BLaER1 treated with 17β-estradiol and CSF1 and Interleukin-3, amounts not matched to agents 10 nM and 100 nM (cell line): ENCODE results near the gene FRMD8.
A peak's percentile ranks its signal among the peaks of the same experiment; 100 is the strongest.

Experiments
- H3K27ac ChIP-seq, 11 experiments: shearing (Covaris generic); formaldehyde crosslinking; 2 replicates each; pipeline ENCODE4 v1.8.1; 2022
- H3K27me3 ChIP-seq, 11 experiments: shearing (Covaris generic); formaldehyde crosslinking; 2 replicates each; pipeline ENCODE4 v1.8.1; 2022
- H3K36me3 ChIP-seq, 11 experiments: shearing (Covaris generic); formaldehyde crosslinking; 2 replicates each; pipeline ENCODE4 v1.8.1; 2022
- H3K4me1 ChIP-seq, 10 experiments: shearing (Covaris generic); formaldehyde crosslinking; 2 replicates each; pipeline ENCODE4 v1.8.1; 2022
- H3K4me2 ChIP-seq, 11 experiments: shearing (Covaris generic); formaldehyde crosslinking; 2 replicates each; pipeline ENCODE4 v1.8.1; 2022
- H3K4me3 ChIP-seq, 10 experiments: shearing (Covaris generic); formaldehyde crosslinking; 2 replicates each; pipeline ENCODE4 v1.8.1; 2022
- H3K9ac ChIP-seq, 11 experiments: shearing (Covaris generic); formaldehyde crosslinking; 2 replicates each; pipeline ENCODE4 v1.8.1; 2022
- H3K9me3 ChIP-seq, 11 experiments: shearing (Covaris generic); formaldehyde crosslinking; replicated peaks in 1 of 11; 2 replicates each; pipeline ENCODE4 v1.8.1; 2022
- H4K20me1 ChIP-seq, 11 experiments: shearing (Covaris generic); formaldehyde crosslinking; 2 replicates each; pipeline ENCODE4 v1.8.1; 2022
- Cebpa-rat ChIP-seq, 11 experiments: shearing (Covaris generic); IDR thresholded peaks; 2 replicates each; pipeline ENCODE4 v1.8.1; 2022

Gene FRMD8

GRCh38 chr11:65392899-65393298 is 6.5 kb downstream of the FRMD8 start:
- Histone ChIP-seq H3K9me3 (no peaks in the 10 kb centered on the region), H3K4me1 (peaks cover 45 to 63% (median 57%) of the 10 kb centered on the region in 10 experiments), H3K9ac (peak overlapping the region in 4 of 11 experiments; percentile 8 to 46 (median 14); a peak in 4 of 22 replicates), H3K4me3 (no peak overlapping the region), H3K36me3 (peaks cover 56 to 84% (median 74%) of the 10 kb centered on the region in 11 experiments), H3K4me2 (no peak overlapping the region), H3K27ac (peak overlapping the region in 3 of 11 experiments; percentile 44 to 92 (median 76); a peak in 1 of 22 replicates), H4K20me1 (peaks cover 4 to 93% (median 52%) of the 10 kb centered on the region in 11 experiments; a peak in 18 of 22 replicates), H3K27me3 (no peaks in the 10 kb centered on the region)
- TF ChIP-seq Cebpa-rat (IDR thresholded peaks at IDR 0.05): no peak

GRCh38 chr11:65393513-65394079 is 7.2 kb downstream of the FRMD8 start:
- Histone ChIP-seq H3K27ac (no peak overlapping the region), H3K4me3 (no peak overlapping the region), H3K27me3 (no peaks in the 10 kb centered on the region), H3K4me2 (no peak overlapping the region), H4K20me1 (peaks cover 4 to 95% (median 50%) of the 10 kb centered on the region in 11 experiments; a peak in 18 of 22 replicates), H3K9ac (0 out of 22 replicates have a peak overlapping the region, but pooled peaks of 1 of the 11 experiments have one; percentile 5), H3K4me1 (peaks cover 38 to 56% (median 50%) of the 10 kb centered on the region in 10 experiments), H3K36me3 (peaks cover 63 to 91% (median 81%) of the 10 kb centered on the region in 11 experiments), H3K9me3 (no peaks in the 10 kb centered on the region)
- TF ChIP-seq Cebpa-rat (IDR thresholded peaks at IDR 0.05): no peak

- no peak for TF ChIP-seq Cebpa-rat (IDR thresholded peaks at IDR 0.05)
- no peaks in the 10 kb centered on the region for H3K9me3 ChIP-seq
- no peak overlapping the region for H3K4me2 ChIP-seq
- no peaks in the 10 kb centered on the region for H3K27me3 ChIP-seq
- peak overlapping the region in 1 of 11 experiments; percentile 13; a peak in 1 of 22 replicates for H3K27ac ChIP-seq
- H3K9ac ChIP-seq: peak overlapping the region in 2 of 11 experiments; percentile 5 to 23; a peak in 3 of 22 replicates
- no peak overlapping the region for H3K4me3 ChIP-seq
- H3K4me1 ChIP-seq: peaks cover 32 to 50% (median 45%) of the 10 kb centered on the region in 10 experiments
- H3K36me3 ChIP-seq: peaks cover 68 to 93% (median 83%) of the 10 kb centered on the region in 11 experiments
- peaks cover 2 to 95% (median 47%) of the 10 kb centered on the region in 11 experiments; a peak in 18 of 22 replicates for H4K20me1 ChIP-seq
Measured at GRCh38 chr11:65394125-65394536, 7.7 kb downstream of the FRMD8 start.

- Histone ChIP-seq H3K9me3 (no peaks in the 10 kb centered on the region), H3K4me3 (no peak overlapping the region), H3K4me2 (peak overlapping the region in 7 of 11 experiments; percentile 5 to 57 (median 46); a peak in 12 of 22 replicates), H3K36me3 (peaks cover 86 to 100% (median 95%) of the 10 kb centered on the region in 11 experiments), H3K27me3 (no peaks in the 10 kb centered on the region), H3K9ac (peak overlapping the region in 9 of 11 experiments; percentile 3 to 60 (median 40); a peak in 14 of 22 replicates), H3K4me1 (peaks cover 29 to 47% (median 39%) of the 10 kb centered on the region in 10 experiments), H3K27ac (peak overlapping the region in 7 of 11 experiments; percentile 3 to 54 (median 34); a peak in 9 of 22 replicates), H4K20me1 (peaks cover 0 to 95% (median 40%) of the 10 kb centered on the region in 11 experiments; a peak in 18 of 22 replicates)
- TF ChIP-seq Cebpa-rat (IDR thresholded peaks at IDR 0.05): no peak
Measured at GRCh38 chr11:65395961-65396530, 9.6 kb downstream of the FRMD8 start.

GRCh38 chr11:65396769-65397745 is 10.6 kb downstream of the FRMD8 start:
- peaks cover 0 to 88% (median 32%) of the 10 kb centered on the region in 11 experiments; a peak in 17 of 22 replicates for H4K20me1 ChIP-seq
- H3K4me1 ChIP-seq: peaks cover 19 to 46% (median 37%) of the 10 kb centered on the region in 10 experiments
- H3K27me3 ChIP-seq: no peaks in the 10 kb centered on the region
- no peaks in the 10 kb centered on the region for H3K9me3 ChIP-seq
- no peak overlapping the region for H3K4me3 ChIP-seq
- no peak for TF ChIP-seq Cebpa-rat (IDR thresholded peaks at IDR 0.05)
- peaks cover 86 to 97% (median 92%) of the 10 kb centered on the region in 11 experiments for H3K36me3 ChIP-seq
- H3K27ac ChIP-seq: peak overlapping the region in 2 of 11 experiments; percentile 8 to 54; a peak in 1 of 22 replicates
- no peak overlapping the region for H3K4me2 ChIP-seq
- H3K9ac ChIP-seq: peak overlapping the region in 2 of 11 experiments; percentile 42 to 60; a peak in 2 of 22 replicates

GRCh38 chr11:65398362-65398910 is 12.0 kb downstream of the FRMD8 start:
- Histone ChIP-seq H3K9me3 (no peaks in the 10 kb centered on the region), H3K4me2 (no peak overlapping the region), H3K4me1 (peaks cover 27 to 53% (median 45%) of the 10 kb centered on the region in 10 experiments), H3K27ac (no peak overlapping the region), H3K27me3 (no peaks in the 10 kb centered on the region), H4K20me1 (peaks cover 0 to 83% (median 22%) of the 10 kb centered on the region in 11 experiments; a peak in 17 of 22 replicates), H3K36me3 (peaks cover 72 to 92% (median 84%) of the 10 kb centered on the region in 11 experiments), H3K4me3 (no peak overlapping the region), H3K9ac (no peak overlapping the region)
- TF ChIP-seq Cebpa-rat (IDR thresholded peaks at IDR 0.05): no peak

- no peak overlapping the region for H3K4me2 ChIP-seq
- H3K9ac ChIP-seq: peak overlapping the region in 6 of 11 experiments; percentile 11 to 62 (median 42); a peak in 3 of 22 replicates
- H3K9me3 ChIP-seq: no peaks in the 10 kb centered on the region
- no peak for TF ChIP-seq Cebpa-rat (IDR thresholded peaks at IDR 0.05)
- H3K36me3 ChIP-seq: peaks cover 64 to 84% (median 76%) of the 10 kb centered on the region in 11 experiments
- peak overlapping the region in 5 of 11 experiments; percentile 8 to 54 (median 47); a peak in 5 of 22 replicates for H3K27ac ChIP-seq
- no peak overlapping the region for H3K4me3 ChIP-seq
- H3K4me1 ChIP-seq: peaks cover 35 to 61% (median 53%) of the 10 kb centered on the region in 10 experiments
- H3K27me3 ChIP-seq: no peaks in the 10 kb centered on the region
- H4K20me1 ChIP-seq: peaks cover 0 to 83% (median 17%) of the 10 kb centered on the region in 11 experiments; a peak in 15 of 22 replicates
Measured at GRCh38 chr11:65399249-65399648, 12.8 kb downstream of the FRMD8 start.

GRCh38 chr11:65399845-65400244 is 13.4 kb downstream of the FRMD8 start:
- Histone ChIP-seq H3K4me3 (no peak overlapping the region), H3K27ac (peak overlapping the region in 8 of 11 experiments; percentile 5 to 54 (median 27); a peak in 11 of 22 replicates), H3K4me1 (peaks cover 41 to 67% (median 59%) of the 10 kb centered on the region in 10 experiments), H4K20me1 (peaks cover 0 to 83% (median 15%) of the 10 kb centered on the region in 11 experiments; a peak in 13 of 22 replicates), H3K36me3 (peaks cover 61 to 82% (median 74%) of the 10 kb centered on the region in 11 experiments), H3K9me3 (no peaks in the 10 kb centered on the region), H3K27me3 (no peaks in the 10 kb centered on the region), H3K9ac (peak overlapping the region in 9 of 11 experiments; percentile 33 to 63 (median 39); a peak in 13 of 22 replicates), H3K4me2 (peak overlapping the region in 6 of 11 experiments; percentile 10 to 53 (median 28); a peak in 2 of 22 replicates)
- TF ChIP-seq Cebpa-rat (IDR thresholded peaks at IDR 0.05): no peak
